ENCODE data around the gene XPO6.

DNA sequence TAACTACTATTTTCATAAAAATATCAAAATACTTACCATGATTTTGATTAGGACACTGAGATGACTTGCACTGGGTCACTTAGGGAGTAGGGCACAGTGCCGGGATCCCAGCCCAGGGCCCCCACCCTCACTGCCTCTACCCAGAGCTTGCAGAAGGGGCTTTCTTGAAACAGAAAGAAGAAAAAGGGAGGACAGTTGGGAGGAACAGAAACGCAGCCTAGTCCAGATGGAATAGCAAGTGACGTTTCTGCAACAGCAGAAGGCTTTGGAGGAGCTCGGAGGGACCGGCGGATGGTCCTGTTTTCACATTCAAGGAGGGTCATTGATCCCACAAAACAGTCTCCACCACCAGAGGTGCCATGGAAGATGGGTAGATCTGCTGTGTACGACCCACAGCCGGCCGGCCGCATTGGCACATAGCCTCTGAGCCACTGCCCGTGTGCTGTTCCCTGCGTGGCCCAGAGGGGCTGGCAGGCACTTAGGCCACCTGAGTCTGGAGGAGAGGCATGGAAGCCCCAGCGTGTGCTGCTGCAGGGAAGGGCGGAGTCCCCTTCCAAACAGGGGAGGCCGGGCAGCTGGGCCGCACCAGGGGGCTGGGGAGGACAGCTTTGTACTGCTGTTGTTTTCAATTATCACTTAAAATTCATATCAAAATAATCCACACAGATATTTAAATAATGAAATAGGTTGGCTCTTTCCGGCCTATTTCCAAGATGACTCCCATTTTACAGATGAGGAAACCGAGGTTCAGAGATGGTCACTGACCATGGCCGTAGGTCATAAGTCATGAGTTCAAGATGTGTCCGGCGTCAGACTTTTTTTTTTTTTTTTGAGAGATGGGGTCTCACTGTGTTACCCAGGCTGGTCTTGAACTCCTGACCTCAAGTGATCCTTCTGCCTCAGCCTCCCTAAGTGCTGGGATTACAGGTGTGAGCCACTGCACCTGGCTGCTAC is 125.3 kb downstream of the XPO6 start:
- TF ChIP-seq EZH2phosphoT487 (IDR thresholded peaks at IDR 0.05; ENCODE audit: borderline replicate concordance, low read depth, low read length), result no peak
- no peak for TF ChIP-seq CTCF (conservative IDR thresholded peaks at IDR 0.05; ENCODE audit: low read length)
